OCI-LY7 (cell line): ENCODE results near the gene ADAMTS17. TPM values are rescaled to one million over a fixed set of nuclear protein-coding genes. Genes with fewer than 3 reads are reported as not detected.

ENCODE experiments used
- BruUV-seq: library from RNA; stranded (reverse); fragments of 400-500 nt; replicated peaks from 2 replicates; lab custom pipeline; 2021; lab: Mats Ljungman, UMichigan
- CTCF ChIA-PET: fragments of 300-600 bp; sonication (Branson Sonifier 250); formaldehyde crosslinking; loops from one replicate; lab custom pipeline; 2022; ENCODE audit warnings: antibody characterized with exemption; ENCODE audit not compliant: unreplicated experiment; lab: Charles Lee
- POLR2A ChIA-PET: fragments of 300-600 bp; sonication (Branson Sonifier 250); formaldehyde crosslinking; loops from one replicate; lab custom pipeline; 2022; ENCODE audit warnings: antibody characterized with exemption; lab: Charles Lee
- DNase-seq: peaks from one replicate; pipeline ENCODE4 v3.0.0-alpha.2; 2015; ENCODE audit warnings: low spot score
- H2AFZ ChIP-seq: fragments of 200-600 bp; sonication (generic), shearing (Covaris generic); 2 replicates; pipeline ENCODE4 v1.6.1; 2014; ENCODE audit warnings: mild to moderate bottlenecking, antibody characterized with exemption, low read length, moderate library complexity
- H3K27ac ChIP-seq: fragments of 200-600 bp; sonication (generic); 2 replicates; pipeline ENCODE4 v1.5.1; 2014; ENCODE audit warnings: mixed run types, low read depth, mild to moderate bottlenecking, moderate library complexity, low read length, inconsistent platforms; ENCODE audit not compliant: poor library complexity, severe bottlenecking
- H3K36me3 ChIP-seq: fragments of 200-600 bp; sonication (generic); 2 replicates; pipeline ENCODE4 v1.6.1; 2014; ENCODE audit warnings: mild to moderate bottlenecking, antibody characterized with exemption, low read length, moderate library complexity, mixed read lengths; ENCODE audit not compliant: insufficient read depth
- H3K4me1 ChIP-seq: fragments of 200-600 bp; sonication (generic); 2 replicates; pipeline ENCODE4 v1.5.1; 2014; ENCODE audit warnings: mild to moderate bottlenecking, low read length; ENCODE audit not compliant: insufficient read depth, poor library complexity, severe bottlenecking
- H3K4me2 ChIP-seq: fragments of 200-600 bp; sonication (generic); 2 replicates; pipeline ENCODE4 v1.6.1; 2014; ENCODE audit warnings: mild to moderate bottlenecking, low read length
- H3K4me3 ChIP-seq: fragments of 200-600 bp; sonication (generic); 2 replicates; pipeline ENCODE4 v1.5.1; 2014; ENCODE audit warnings: mild to moderate bottlenecking, low read depth, low read length; ENCODE audit not compliant: poor library complexity, severe bottlenecking
- H3K79me2 ChIP-seq: fragments of 200-600 bp; sonication (generic); 2 replicates; pipeline ENCODE4 v1.6.1; 2016; ENCODE audit warnings: low read depth, mild to moderate bottlenecking, low read length, moderate library complexity, mixed read lengths; ENCODE audit not compliant: insufficient read depth
- H3K9me2 ChIP-seq: fragments of 200-600 bp; sonication (generic); 2 replicates; pipeline ENCODE4 v1.6.1; 2016; ENCODE audit warnings: mild to moderate bottlenecking, low read length, mixed read lengths; ENCODE audit not compliant: insufficient read depth
- H3K9me3 ChIP-seq: fragments of 200-600 bp; sonication (generic); 2 replicates; pipeline ENCODE4 v1.6.1; 2014; ENCODE audit warnings: mild to moderate bottlenecking, mixed run types, low read length, mixed read lengths
- H4K20me1 ChIP-seq: fragments of 200-600 bp; sonication (generic); 2 replicates; pipeline ENCODE4 v1.6.1; 2014; ENCODE audit warnings: mild to moderate bottlenecking, antibody characterized with exemption, low read length, moderate library complexity, mixed read lengths; ENCODE audit not compliant: insufficient read depth
- CTCF ChIP-seq: fragments of 200-600 bp; sonication (generic); conservative IDR thresholded peaks from 2 replicates; pipeline ENCODE4 v1.5.1; 2014; ENCODE audit warnings: mild to moderate bottlenecking, antibody characterized with exemption, low read length, moderate library complexity, mixed read lengths
- EZH2phosphoT487 ChIP-seq: fragments of 200-600 bp; sonication (generic); IDR thresholded peaks from 2 replicates; pipeline ENCODE4 v1.6.1; 2018; ENCODE audit warnings: low read depth, borderline replicate concordance, mild to moderate bottlenecking, mixed run types, antibody characterized with exemption, low read length, moderate library complexity, mixed read lengths
- intact Hi-C: fragments of 100-400 bp; cut with micrococcal nuclease; formaldehyde crosslinking; loops from one replicate; pipeline ENCODE4 v1.10.0; 2022; ENCODE audit not compliant: unreplicated experiment
- total RNA-seq, 2 experiments: library from RNA; depleted of rRNA in 1 of 2; stranded (reverse); fragments of >200 nt in 1 of 2; shearing (Covaris generic) in 1 of 2; gene quantifications; 2 replicates each; pipeline ENCODE4 v1.2.3, GENCODE V29; 2014 to 2022

Gene ADAMTS17
- total RNA-seq, 2 experiments from 2014 or later, result not detected

GRCh38 chr15:100059094-100059493 lies 282.7 kb downstream of the ADAMTS17 start:
- DNase-seq, result no peak
- H2AFZ ChIP-seq, result no peak overlapping the region
- no peak overlapping the region for H3K4me2 ChIP-seq
- H3K79me2 ChIP-seq, result no peaks in the 10 kb centered on the region
- intact Hi-C loops, result no loop called here
- no peak overlapping the region for H3K27ac ChIP-seq
- H4K20me1 ChIP-seq, result no peaks in the 10 kb centered on the region
- TF ChIP-seq CTCF, result no peak
- TF ChIP-seq EZH2phosphoT487, result no peak
- no peaks in the 10 kb centered on the region for H3K36me3 ChIP-seq
- no TSS peak for BruUV-seq
- ChIA-PET CTCF (no interaction called here), POLR2A (no interaction called here)
- no peak overlapping the region for H3K4me3 ChIP-seq
- H3K4me1 ChIP-seq, result no peaks in the 10 kb centered on the region
- no peaks in the 10 kb centered on the region for H3K9me3 ChIP-seq
- no peaks in the 10 kb centered on the region for H3K9me2 ChIP-seq

- BruUV-seq, result no TSS peak
- no peaks in the 10 kb centered on the region for H3K4me1 ChIP-seq
- no peak for TF ChIP-seq CTCF
- no peak for TF ChIP-seq EZH2phosphoT487
- ChIA-PET POLR2A (interaction anchor here (0.6 kb wide), 1 partner anchor 1582 kb away, joined by 3 read pairs; no protein-coding TSS in a partner anchor), CTCF (no interaction called here)
- no peaks in the 10 kb centered on the region for H4K20me1 ChIP-seq
- no peaks in the 10 kb centered on the region for H3K79me2 ChIP-seq
- no peak overlapping the region for H3K4me3 ChIP-seq
- no peak overlapping the region for H3K4me2 ChIP-seq
- no peaks in the 10 kb centered on the region for H3K9me2 ChIP-seq
- intact Hi-C loops, result no loop called here
- no peaks in the 10 kb centered on the region for H3K36me3 ChIP-seq
- H3K9me3 ChIP-seq, result no peaks in the 10 kb centered on the region
- DNase-seq, result no peak
- no peak overlapping the region for H2AFZ ChIP-seq
- H3K27ac ChIP-seq, result no peak overlapping the region
Observed at GRCh38 chr15:100058458-100058857, 283.3 kb downstream of the ADAMTS17 start.

DNA sequence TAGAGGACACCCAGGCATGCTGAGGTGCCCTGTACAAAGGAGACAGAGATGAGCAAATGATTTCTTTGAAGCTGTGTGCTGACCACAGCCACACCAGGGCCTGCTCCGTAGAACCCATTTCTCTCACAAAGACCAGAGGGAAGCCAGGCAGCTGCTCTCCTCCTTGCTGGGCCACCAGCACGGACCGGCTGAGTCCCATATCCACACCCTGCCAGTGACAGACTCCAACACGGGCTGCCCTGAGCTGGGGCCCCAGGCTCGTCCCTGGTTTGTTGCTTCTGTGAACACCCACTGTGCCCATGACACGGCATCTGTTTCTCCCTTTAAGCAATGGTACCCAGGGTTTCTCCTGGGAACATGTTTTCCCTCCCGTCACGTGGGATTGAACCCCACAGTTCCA lies 284.5 kb downstream of the ADAMTS17 start:
- no peaks in the 10 kb centered on the region for H3K36me3 ChIP-seq
- no peaks in the 10 kb centered on the region for H4K20me1 ChIP-seq
- H3K9me3 ChIP-seq, result no peaks in the 10 kb centered on the region
- H3K4me1 ChIP-seq, result no peaks in the 10 kb centered on the region
- ChIA-PET CTCF (no interaction called here), POLR2A (no interaction called here)
- H2AFZ ChIP-seq, result no peak overlapping the region
- no peaks in the 10 kb centered on the region for H3K9me2 ChIP-seq
- no TSS peak for BruUV-seq
- TF ChIP-seq CTCF, result no peak
- TF ChIP-seq EZH2phosphoT487, result no peak
- DNase-seq, result no peak
- H3K4me3 ChIP-seq, result no peak overlapping the region
- no peak overlapping the region for H3K4me2 ChIP-seq
- H3K27ac ChIP-seq, result no peak overlapping the region
- no peaks in the 10 kb centered on the region for H3K79me2 ChIP-seq
- intact Hi-C loops, result no loop called here
